K562 (cell line): Measurements from ENCODE around the gene CTH. TPM values are rescaled to one million over a fixed set of nuclear protein-coding genes. Genes with fewer than 3 reads are reported as not detected.

Source experiments
- AFF1 ChIP-seq, 2 experiments: fragments of 450-650 bp; IDR thresholded peaks; 2 replicates each; pipeline ENCODE4 v1.6.1; 2018; ENCODE audit warnings: mild to moderate bottlenecking in 2 of 2, low read depth in 1 of 2; ENCODE audit not compliant: partially characterized antibody in 2 of 2
- BRD4 ChIP-seq: fragments of 200-600 bp; sonication (generic); IDR thresholded peaks from 2 replicates; pipeline ENCODE4 v1.6.1; 2017; ENCODE audit warnings: inconsistent platforms
- FOXJ2 ChIP-seq: fragments of 200-800 bp; sonication (Bioruptor generic); IDR thresholded peaks from 2 replicates; pipeline ENCODE4 v1.6.1; 2016; ENCODE audit warnings: missing genetic modification characterization, missing compliant biosample characterization
- FOXK1 ChIP-seq: sonication (generic); formaldehyde crosslinking; IDR thresholded peaks from 2 replicates; pipeline ENCODE4 v1.8.0; 2022; ENCODE audit warnings: missing genetic modification reagents, mild to moderate bottlenecking, borderline replicate concordance
- GATA2 ChIP-seq: sonication (generic); formaldehyde crosslinking; IDR thresholded peaks from 2 replicates; pipeline ENCODE4 v1.4.0; 2020; ENCODE audit warnings: mild to moderate bottlenecking, missing genetic modification reagents
- GATAD2A ChIP-seq: fragments of 450-650 bp; IDR thresholded peaks from 2 replicates; pipeline ENCODE4 v1.6.1; 2017
- MNT ChIP-seq, 2 experiments: fragments of 450-650 bp; conservative IDR thresholded peaks; 2 replicates each; pipeline ENCODE4 v1.6.1; 2017; ENCODE audit warnings: mild to moderate bottlenecking in 2 of 2, moderate library complexity in 2 of 2
- NRF1 ChIP-seq, 2 experiments: fragments of 450-650 bp; IDR thresholded peaks in 1 of 2; conservative IDR thresholded peaks in 1 of 2; 2 replicates each; pipeline ENCODE4 v1.6.1; 2014; ENCODE audit warnings: mild to moderate bottlenecking in 2 of 2
- SIN3A ChIP-seq, 2 experiments: fragments of 150-350 bp in 1 of 2; IDR thresholded peaks; 2 replicates each; pipeline ENCODE4 v1.6.1; 2011 to 2016; ENCODE audit warnings: borderline replicate concordance in 2 of 2, low read depth in 2 of 2, low read length in 2 of 2, mild to moderate bottlenecking in 2 of 2, moderate library complexity in 2 of 2; ENCODE audit not compliant: control insufficient read depth in 1 of 2
- SNRNP70 ChIP-seq: fragments of 200-400 bp; formaldehyde crosslinking; optimal IDR thresholded peaks from 2 replicates; pipeline ENCODE3; 2017; ENCODE audit warnings: low read depth, low read length
- TFE3 ChIP-seq: fragments of 450-650 bp; formaldehyde crosslinking; IDR thresholded peaks from 2 replicates; pipeline ENCODE4 v1.4.0; 2020; ENCODE audit warnings: mild to moderate bottlenecking, mixed read lengths
- TRIM28 ChIP-seq: fragments of 450-650 bp; IDR thresholded peaks from 2 replicates; pipeline ENCODE4 v1.6.1; 2017
- ZBTB33 ChIP-seq: sonication (generic); formaldehyde crosslinking; IDR thresholded peaks from 2 replicates; pipeline ENCODE4 v1.8.1; 2023; ENCODE audit warnings: mild to moderate bottlenecking, missing genetic modification reagents
- ZNF175 ChIP-seq: fragments of 200-800 bp; sonication (Bioruptor generic); IDR thresholded peaks from 2 replicates; pipeline ENCODE4 v1.6.1; 2016; ENCODE audit warnings: low read depth, mild to moderate bottlenecking, missing genetic modification characterization, missing compliant biosample characterization
- ZNF280A ChIP-seq: fragments of 450-650 bp; IDR thresholded peaks from 2 replicates; pipeline ENCODE4 v1.6.1; 2018; ENCODE audit warnings: mild to moderate bottlenecking, low read depth; ENCODE audit not compliant: partially characterized antibody
- ZNF699 ChIP-seq: fragments of 250-450 bp; sonication (Bioruptor Pico); IDR thresholded peaks from 2 replicates; pipeline ENCODE4 v1.8.0; 2021; ENCODE audit warnings: mild to moderate bottlenecking, moderate library complexity; ENCODE audit not compliant: insufficient replicate concordance
- polyA plus RNA-seq, 8 experiments: library from polyadenylated mRNA; depleted of rRNA in 4 of 8; stranded (reverse) in 5 of 8; unstranded in 3 of 8; fragments of >200 nt; fragmentation: Nextera tagmentation in 2 of 8; fragmentation: Illumina TruSeq in 1 of 8; extraction: Ambion mirVana in 2 of 8; extraction: Trizol in 1 of 8; gene quantifications; 2 replicates each; pipeline versions ENCODE4 v1.2.1 to v1.2.3, GENCODE V29; 2011 to 2014; ENCODE audit warnings: inconsistent platforms in 1 of 8, missing spikeins in 1 of 8
- total RNA-seq, 7 experiments: library from RNA; depleted of rRNA in 6 of 7; stranded (reverse); fragments of >200 nt in 6 of 7; fragmentation: Illumina TruSeq in 2 of 7; extraction: Trizol in 2 of 7; gene quantifications; 2 replicates each; pipeline versions ENCODE4 v1.2.1 to v1.2.3, GENCODE V29; 2011 to 2021; ENCODE audit warnings: low replicate concordance in 1 of 7

The CTH gene
- total and polyA plus RNA-seq, 9 of the 15 experiments (the other 6 are each of a cell fraction or from before 2014, with no cell fraction given): 8.0 to 54.4 (median 30.9) TPM

GRCh38 chr1:70411360-70411844 lies 334 bp downstream of the CTH start (continued):
- 0 out of 4 replicates have a peak, but pooled peaks of 1 of the 2 experiments have one; percentile 34 for TF ChIP-seq MNT (conservative IDR thresholded peaks at IDR 0.05)
- no peak for TF ChIP-seq FOXJ2
- no peak for TF ChIP-seq SNRNP70
- TF ChIP-seq NRF1 (conservative IDR thresholded peaks at IDR 0.05 in 1 of 2, IDR thresholded peaks at IDR 0.05 in 1 of 2): peak; percentile 31 to 54; a peak in 2 of 4 replicates
- TF ChIP-seq ZNF699: no peak
- no peak for TF ChIP-seq TFE3 (CRISPR knock-in tag)
- no peak for TF ChIP-seq GATA2 (CRISPR knock-in tag)
- no peak for TF ChIP-seq ZNF280A
- TF ChIP-seq GATAD2A: peak; percentile 5; the same call in 1 of the 2 replicates
- peak; percentile 24; the same call in 1 of the 2 replicates for TF ChIP-seq TRIM28
- no peak for TF ChIP-seq ZNF175
- peak; percentile 81; the same call in 1 of the 2 replicates for TF ChIP-seq FOXK1
- 0 out of 2 replicates have a peak, but pooled peaks have one; percentile 2 for TF ChIP-seq ZBTB33
- TF ChIP-seq BRD4: peak; percentile 3; the same call in 1 of the 2 replicates
- peak; percentile 32 to 82 for TF ChIP-seq AFF1 (IDR thresholded peaks at IDR 0.05; ENCODE audit: low read depth in 1 of 2, partially characterized antibody in 2 of 2)
- no peak for TF ChIP-seq SIN3A (IDR thresholded peaks at IDR 0.05; ENCODE audit: borderline replicate concordance in 2 of 2, control insufficient read depth in 1 of 2, low read depth in 2 of 2, low read length in 2 of 2)
